Rectal smooth muscle tissue (tissue), 1 donor: ENCODE measurements around the gene GPSM3.

Experiments
- H3K27ac ChIP-seq: one replicate; pipeline ENCODE4 v1.7.0; 2013; ENCODE audit warnings: low read depth, low read length, inconsistent platforms
- H3K27me3 ChIP-seq: one replicate; pipeline ENCODE4 v1.7.0; 2013; ENCODE audit warnings: low read length; ENCODE audit not compliant: control insufficient read depth, insufficient read depth
- H3K36me3 ChIP-seq: one replicate; pipeline ENCODE4 v1.7.0; 2013; ENCODE audit warnings: low read length; ENCODE audit not compliant: control insufficient read depth, insufficient read depth
- H3K4me1 ChIP-seq: one replicate; pipeline ENCODE4 v1.7.0; 2013; ENCODE audit warnings: low read length; ENCODE audit not compliant: control insufficient read depth, insufficient read depth
- H3K4me3 ChIP-seq: one replicate; pipeline ENCODE4 v1.7.0; 2013; ENCODE audit warnings: low read length
- H3K9ac ChIP-seq: one replicate; pipeline ENCODE4 v1.7.0; 2013; ENCODE audit warnings: low read length

GPSM3 gene

DNA sequence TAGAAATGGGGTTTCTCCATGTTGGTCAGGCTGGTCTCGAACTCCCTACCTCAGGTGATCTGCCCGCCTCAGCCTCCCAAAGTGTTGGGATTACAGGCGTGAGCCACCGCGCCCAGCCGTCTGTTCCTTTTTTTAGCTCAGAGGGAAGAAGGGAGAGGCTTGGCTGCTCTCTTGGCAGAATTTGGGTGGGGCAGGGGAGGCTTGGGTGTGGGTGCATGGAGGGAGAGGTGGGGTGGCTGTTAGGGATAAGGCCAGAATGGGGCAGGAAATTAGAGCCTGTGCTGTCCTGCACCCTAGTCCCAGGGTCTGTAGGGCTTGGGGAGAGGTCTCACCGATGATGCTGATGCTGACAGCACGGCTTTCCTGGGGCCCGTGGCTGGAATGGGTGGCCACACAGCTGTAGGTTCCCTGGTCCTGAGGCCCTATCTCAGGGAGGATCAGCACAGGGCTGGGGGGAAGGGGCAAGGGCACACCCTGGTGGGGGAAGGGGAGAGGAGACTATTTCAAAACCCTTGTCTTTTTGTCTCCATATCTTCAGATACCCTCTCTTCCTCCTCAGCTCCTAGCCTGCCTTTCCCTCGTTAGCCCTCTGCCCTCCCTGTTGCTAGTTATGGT, 10.4 kb downstream of the GPSM3 start:
- Histone ChIP-seq H3K4me1 (peaks cover 16% of the 10 kb centered on the region), H3K27me3 (no peaks in the 10 kb centered on the region), H3K27ac (no peak overlapping the region), H3K4me3 (no peak overlapping the region), H3K9ac (no peak overlapping the region), H3K36me3 (peaks cover 19% of the 10 kb centered on the region)

GRCh38 chr6:32181148-32181702, 11.2 kb downstream of the GPSM3 start:
- Histone ChIP-seq H3K4me1 (peaks cover 20% of the 10 kb centered on the region), H3K36me3 (peaks cover 19% of the 10 kb centered on the region), H3K27ac (peak overlapping the region; percentile 23)

DNA sequence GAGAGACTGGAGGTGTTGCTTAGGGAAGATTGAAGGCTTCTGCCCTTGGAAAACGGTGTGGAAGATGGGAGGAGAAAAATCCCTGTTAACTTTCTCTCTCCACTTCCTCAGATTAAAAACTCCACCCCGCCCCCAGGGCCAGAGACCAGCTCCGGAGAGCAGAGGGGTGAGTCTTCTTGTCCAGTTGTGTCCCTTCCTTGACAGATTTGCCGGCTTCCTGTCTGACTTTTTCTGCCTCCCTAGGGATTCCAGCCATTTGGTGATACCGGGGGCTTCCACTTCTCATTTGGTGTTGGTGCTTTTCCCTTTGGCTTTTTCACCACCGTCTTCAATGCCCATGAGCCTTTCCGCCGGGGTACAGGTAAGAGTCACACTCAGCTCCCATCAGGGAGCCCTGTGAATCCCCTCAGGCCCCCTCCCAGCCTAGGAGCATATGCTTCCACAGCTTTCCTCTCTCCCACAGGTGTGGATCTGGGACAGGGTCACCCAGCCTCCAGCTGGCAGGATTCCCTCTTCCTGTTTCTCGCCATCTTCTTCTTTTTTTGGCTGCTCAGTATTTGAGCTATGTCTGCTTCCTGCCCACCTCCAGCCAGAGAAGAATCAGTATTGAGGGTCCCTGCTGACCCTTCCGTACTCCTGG, 12.6 kb downstream of the GPSM3 start:
- H3K4me3 ChIP-seq = no peak overlapping the region
- H3K27me3 ChIP-seq = no peaks in the 10 kb centered on the region
- no peak overlapping the region for H3K9ac ChIP-seq
- H3K27ac ChIP-seq = no peak overlapping the region
- peaks cover 19% of the 10 kb centered on the region for H3K36me3 ChIP-seq
- H3K4me1 ChIP-seq = peaks cover 23% of the 10 kb centered on the region

More at GRCh38 chr6:32181148-32181702, 11.2 kb downstream of the GPSM3 start:
- Histone ChIP-seq H3K4me3 (no peak overlapping the region), H3K9ac (no peak overlapping the region), H3K27me3 (no peaks in the 10 kb centered on the region)

DNA sequence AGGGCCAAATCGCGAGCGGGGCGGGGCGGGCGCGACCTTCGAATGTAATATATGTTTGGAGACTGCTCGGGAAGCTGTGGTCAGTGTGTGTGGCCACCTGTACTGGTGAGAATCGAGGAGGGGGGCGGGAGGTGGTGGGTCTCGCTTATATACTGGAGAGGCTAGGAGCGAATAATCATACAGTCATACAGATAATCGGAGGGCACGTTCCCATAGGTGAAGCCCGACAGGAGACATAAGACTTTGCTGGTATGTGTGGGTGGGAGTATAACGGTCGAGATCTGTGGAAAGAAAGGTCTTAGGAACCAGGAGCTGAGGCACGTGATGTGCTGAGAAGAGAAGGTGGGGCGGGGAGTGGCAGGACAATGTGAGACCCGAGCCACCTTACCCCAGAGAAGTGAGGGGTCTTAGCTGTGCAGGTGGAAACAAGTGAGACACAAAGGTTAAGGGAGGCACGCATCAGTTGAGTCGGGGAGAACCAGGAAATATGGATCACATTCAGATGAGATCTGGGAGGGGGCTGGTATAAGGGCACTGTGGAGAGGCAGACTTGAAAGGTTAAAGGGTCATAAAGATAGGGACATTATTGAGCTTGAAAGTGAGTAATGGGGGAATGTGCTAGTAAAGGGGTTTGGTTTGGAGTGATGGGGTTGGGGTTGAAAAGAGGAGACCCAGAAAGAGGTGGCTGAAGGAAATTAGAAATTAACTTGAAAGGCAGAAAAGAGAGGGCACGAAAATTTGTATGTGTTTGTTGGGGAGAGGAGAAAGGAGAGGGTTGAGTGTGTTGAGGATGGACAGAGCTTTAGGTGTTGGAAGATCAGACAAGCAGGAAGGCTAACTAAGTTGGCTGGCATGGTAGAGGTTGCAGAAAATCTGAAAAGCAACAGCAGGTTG, 13.6 kb downstream of the GPSM3 start:
- Histone ChIP-seq H3K9ac (peak overlapping the region; percentile 41), H3K36me3 (peaks cover 19% of the 10 kb centered on the region), H3K4me1 (peaks cover 27% of the 10 kb centered on the region), H3K27ac (peak overlapping the region; percentile 99), H3K4me3 (peak overlapping the region; percentile 91), H3K27me3 (no peaks in the 10 kb centered on the region)

DNA sequence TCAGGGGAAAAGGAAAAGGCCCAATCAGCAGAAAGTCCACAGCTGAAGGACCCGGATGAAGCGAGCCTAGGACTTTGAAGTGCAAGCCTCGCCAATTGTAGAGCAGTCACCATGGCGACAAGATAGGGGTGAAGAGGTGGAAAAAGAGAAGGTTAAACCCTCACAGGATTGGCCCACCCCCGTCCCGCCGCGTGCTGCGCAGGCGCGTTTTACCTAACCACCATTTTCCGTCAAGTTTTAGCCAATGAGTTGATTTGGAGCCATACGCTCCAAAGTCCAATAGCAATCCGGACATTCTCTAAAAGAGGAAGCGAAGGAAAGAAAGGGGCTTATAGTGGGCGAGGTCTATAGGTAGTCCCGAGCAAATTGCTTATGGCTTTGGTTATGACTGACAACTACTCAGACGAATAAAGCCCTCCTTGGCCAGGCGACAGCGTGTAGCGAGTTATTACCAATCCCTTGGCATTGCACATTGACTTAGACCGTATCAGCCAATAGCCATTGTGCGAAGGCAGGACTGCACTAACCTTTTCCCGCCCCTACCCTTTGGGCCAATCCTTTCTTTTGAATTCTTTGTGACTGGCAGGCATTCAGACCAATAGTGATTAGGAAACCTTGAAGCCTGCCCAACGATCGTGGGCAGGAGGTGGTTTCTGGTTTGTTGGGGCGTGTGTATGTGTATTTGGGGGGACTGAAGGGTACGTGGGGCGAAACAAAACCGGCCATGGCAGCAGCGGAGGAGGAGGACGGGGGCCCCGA, 14.5 kb downstream of the GPSM3 start, which contains the start of gene RNF5:
Gene RNF5 (plus strand): TSS at position 618 of the 759 bp plus-strand sequence. CDS start 107 bp downstream, at position 725.
- Histone ChIP-seq H3K27ac (peak within 1 kb of the TSS; percentile 99), H3K27me3 (no peaks in the 10 kb centered on the region), H3K36me3 (peaks cover 13% of the 10 kb centered on the region), H3K4me1 (peaks cover 27% of the 10 kb centered on the region), H3K9ac (peak within 1 kb of the TSS; percentile 76), H3K4me3 (peak within 1 kb of the TSS; percentile 91)

GRCh38 chr6:32177183-32177787, 15.2 kb downstream of the GPSM3 start:
- Histone ChIP-seq H3K27me3 (no peaks in the 10 kb centered on the region), H3K9ac (peak overlapping the region; percentile 76), H3K4me3 (peak overlapping the region; percentile 91), H3K27ac (peak overlapping the region; percentile 99), H3K36me3 (peaks cover 11% of the 10 kb centered on the region), H3K4me1 (peaks cover 27% of the 10 kb centered on the region)

DNA sequence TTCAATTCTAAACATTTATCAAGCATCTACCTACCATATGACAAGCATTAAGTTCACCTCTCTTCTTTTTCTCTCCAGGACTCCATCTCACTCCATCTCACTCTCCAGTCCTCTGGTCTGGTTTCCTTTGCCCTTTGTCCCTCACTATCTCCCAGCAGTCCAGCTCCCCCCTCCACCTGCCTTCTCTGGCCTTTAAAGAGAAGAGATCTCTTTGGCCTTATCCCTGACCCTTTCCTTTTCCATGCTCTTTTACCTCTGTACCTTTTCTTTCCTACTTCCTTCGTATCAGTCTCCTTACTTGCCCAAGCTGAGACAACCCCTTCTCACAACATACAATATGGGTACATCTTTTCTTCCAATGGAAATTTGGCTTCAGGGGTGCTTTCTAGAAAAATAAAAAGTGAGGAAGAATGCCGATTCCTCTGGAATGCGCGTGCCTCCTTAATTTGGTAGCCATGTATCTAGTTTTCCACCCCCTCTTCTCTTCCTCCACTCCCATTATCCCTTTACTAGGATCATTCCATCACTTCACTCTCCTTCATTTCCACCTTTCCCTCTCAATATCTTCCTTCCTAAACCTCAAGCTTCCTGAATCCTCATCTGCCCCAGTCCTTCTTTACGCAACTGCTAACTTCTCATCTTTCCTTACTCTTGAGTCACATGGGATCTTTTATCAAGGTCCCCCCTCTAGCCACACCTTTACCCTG, 15.8 kb downstream of the GPSM3 start:
- Histone ChIP-seq H3K27ac (peak overlapping the region; percentile 99), H3K4me1 (peaks cover 27% of the 10 kb centered on the region), H3K9ac (peak overlapping the region; percentile 76), H3K4me3 (peak overlapping the region; percentile 91), H3K27me3 (no peaks in the 10 kb centered on the region), H3K36me3 (peaks cover 11% of the 10 kb centered on the region)

DNA sequence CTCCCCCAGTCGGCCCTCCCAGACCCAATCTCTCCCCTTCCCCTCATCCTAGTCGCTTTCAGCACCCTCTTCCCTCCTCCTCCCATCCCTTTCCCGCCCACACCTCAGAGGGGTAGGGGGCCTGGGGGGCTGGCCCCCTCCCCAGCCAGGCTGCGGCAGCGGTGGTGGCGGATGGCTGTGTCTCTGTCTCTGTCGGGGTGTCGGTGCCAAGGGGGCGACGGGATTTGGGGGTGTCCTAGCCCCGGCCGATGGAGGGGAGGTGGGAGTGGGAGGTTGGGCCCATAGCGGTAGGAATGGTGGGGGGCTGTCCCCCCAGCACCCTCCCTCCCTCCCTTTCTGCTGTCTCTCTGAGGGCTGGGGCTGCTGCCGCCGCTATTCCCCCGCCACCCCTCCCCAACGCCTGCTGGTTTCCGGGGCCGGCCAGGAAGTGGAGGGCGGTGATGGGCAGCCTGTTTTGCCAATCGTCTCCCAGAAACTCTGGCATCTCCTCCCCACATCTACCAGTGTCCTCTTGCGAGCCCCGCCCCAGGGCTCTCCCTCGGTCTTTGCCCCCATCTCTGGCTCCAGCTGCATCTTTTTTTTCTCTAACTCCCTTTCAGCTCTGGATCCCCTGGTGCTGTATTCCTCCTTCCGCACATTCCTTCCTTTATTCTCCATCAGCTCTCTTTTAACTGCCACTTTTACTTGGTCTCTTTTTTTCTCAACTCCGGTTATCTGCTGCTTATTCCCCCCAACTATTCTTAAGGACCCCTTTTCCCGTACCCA, 16.6 kb downstream of the GPSM3 start, which contains the start of gene AGPAT1:
Gene AGPAT1 (minus strand): TSS at position 374 of the 765 bp plus-strand sequence. CDS start 4,588 bp downstream, outside the sequence.
- H3K4me1 ChIP-seq = peaks cover 27% of the 10 kb centered on the region
- H3K4me3 ChIP-seq = peak within 1 kb of the TSS; percentile 94
- no peaks in the 10 kb centered on the region for H3K27me3 ChIP-seq
- H3K27ac ChIP-seq = peak within 1 kb of the TSS; percentile 99
- peak within 1 kb of the TSS; percentile 83 for H3K9ac ChIP-seq
- peaks cover 11% of the 10 kb centered on the region for H3K36me3 ChIP-seq

- Histone ChIP-seq H3K4me1 (peaks cover 27% of the 10 kb centered on the region), H3K27ac (peak overlapping the region; percentile 99)
These were observed 17.1 kb downstream of the GPSM3 start for GRCh38 chr6:32175322-32175710.

GRCh38 chr6:32174416-32174815, 18.0 kb downstream of the GPSM3 start:
- Histone ChIP-seq H3K27ac (no peak overlapping the region), H3K9ac (no peak overlapping the region), H3K36me3 (peaks cover 20% of the 10 kb centered on the region), H3K27me3 (no peaks in the 10 kb centered on the region), H3K4me1 (peaks cover 27% of the 10 kb centered on the region), H3K4me3 (no peak overlapping the region)

More at GRCh38 chr6:32175322-32175710, 17.1 kb downstream of the GPSM3 start:
- H3K27me3 ChIP-seq = no peaks in the 10 kb centered on the region
- H3K36me3 ChIP-seq = peaks cover 14% of the 10 kb centered on the region
- H3K9ac ChIP-seq = peak overlapping the region; percentile 83
- H3K4me3 ChIP-seq = peak overlapping the region; percentile 94
